Body of pancreas (tissue), 4 donors: ENCODE results near the gene EVL.

Experiments
- POLR2A ChIP-seq, 3 donors: fragments of 450-650 bp; IDR thresholded peaks; one replicate each; pipeline ENCODE4 v1.6.1; 2016; ENCODE audit warnings: antibody characterized with exemption in 3 of 3, mild to moderate bottlenecking in 2 of 3
- TF ChIP-seq, protein P1 (sequence below), 7 experiments: fragments of 450-650 bp in 4 of 7; fragments of 200-600 bp in 3 of 7; sonication (generic) in 3 of 7; IDR thresholded peaks; one replicate each; pipeline ENCODE4 v1.5.1; 2016 to 2019; ENCODE audit warnings: antibody characterized with exemption in 7 of 7

DNA sequence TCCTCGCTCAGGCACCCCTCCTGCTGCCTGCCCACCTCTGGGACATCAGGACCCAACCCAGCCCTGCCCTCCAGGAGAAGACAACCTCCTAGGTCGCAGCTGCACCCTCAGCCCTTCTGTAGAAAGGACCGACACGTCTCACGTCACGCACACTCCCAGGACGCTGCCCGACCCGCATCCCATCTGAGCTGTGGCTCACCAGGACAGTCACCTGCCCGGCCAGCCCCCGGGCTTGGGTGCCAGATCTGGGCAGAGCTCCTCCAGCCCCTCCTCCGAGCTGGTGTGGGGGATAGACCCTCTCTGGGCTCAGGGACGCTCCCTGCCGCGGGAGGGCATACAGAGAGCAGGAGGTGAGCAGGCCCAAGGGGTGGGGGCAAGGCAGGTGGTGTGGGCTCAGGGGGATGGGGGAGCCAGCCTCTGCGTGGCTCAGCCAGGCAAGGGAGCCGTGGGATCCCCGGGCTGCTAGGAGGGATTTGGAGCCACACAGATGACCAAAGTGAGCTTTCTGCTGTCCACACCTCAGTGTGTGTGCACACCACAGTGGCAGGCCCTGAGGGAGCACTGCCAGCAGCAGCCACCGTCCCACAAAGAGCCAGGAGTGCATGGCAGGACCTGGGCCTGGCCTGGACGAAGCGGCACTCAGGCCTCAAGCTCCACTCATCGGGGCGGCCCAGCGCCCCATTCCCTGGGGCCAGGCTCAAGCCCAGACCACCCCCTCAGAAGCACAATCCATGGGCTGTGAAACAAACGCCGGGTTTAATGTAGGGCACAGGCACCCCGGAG is 80.7 kb downstream of the EVL start:
- TF ChIP-seq, protein P1, sequence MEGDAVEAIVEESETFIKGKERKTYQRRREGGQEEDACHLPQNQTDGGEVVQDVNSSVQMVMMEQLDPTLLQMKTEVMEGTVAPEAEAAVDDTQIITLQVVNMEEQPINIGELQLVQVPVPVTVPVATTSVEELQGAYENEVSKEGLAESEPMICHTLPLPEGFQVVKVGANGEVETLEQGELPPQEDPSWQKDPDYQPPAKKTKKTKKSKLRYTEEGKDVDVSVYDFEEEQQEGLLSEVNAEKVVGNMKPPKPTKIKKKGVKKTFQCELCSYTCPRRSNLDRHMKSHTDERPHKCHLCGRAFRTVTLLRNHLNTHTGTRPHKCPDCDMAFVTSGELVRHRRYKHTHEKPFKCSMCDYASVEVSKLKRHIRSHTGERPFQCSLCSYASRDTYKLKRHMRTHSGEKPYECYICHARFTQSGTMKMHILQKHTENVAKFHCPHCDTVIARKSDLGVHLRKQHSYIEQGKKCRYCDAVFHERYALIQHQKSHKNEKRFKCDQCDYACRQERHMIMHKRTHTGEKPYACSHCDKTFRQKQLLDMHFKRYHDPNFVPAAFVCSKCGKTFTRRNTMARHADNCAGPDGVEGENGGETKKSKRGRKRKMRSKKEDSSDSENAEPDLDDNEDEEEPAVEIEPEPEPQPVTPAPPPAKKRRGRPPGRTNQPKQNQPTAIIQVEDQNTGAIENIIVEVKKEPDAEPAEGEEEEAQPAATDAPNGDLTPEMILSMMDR (IDR thresholded peaks at IDR 0.05) = no peak
- no peak for TF ChIP-seq POLR2A (IDR thresholded peaks at IDR 0.05)
